ENCODE data around the gene ITGAE. TPM values are rescaled to one million over a fixed set of nuclear protein-coding genes. Genes with fewer than 3 reads are reported as not detected.

Gene ITGAE
- total RNA-seq, 1 donor from 2014 or later: 28.3 TPM

- no peaks in the 10 kb centered on the region for H3K27me3 Mint-ChIP-seq (ENCODE audit: low read depth)
- H3K4me3 Mint-ChIP-seq (ENCODE audit: unreplicated experiment): no peak overlapping the region
- H3K27ac Mint-ChIP-seq (ENCODE audit: unreplicated experiment): no peak overlapping the region
These were observed 1.6 kb downstream of the ITGAE start for GRCh38 chr17:3799181-3799945.

DNA sequence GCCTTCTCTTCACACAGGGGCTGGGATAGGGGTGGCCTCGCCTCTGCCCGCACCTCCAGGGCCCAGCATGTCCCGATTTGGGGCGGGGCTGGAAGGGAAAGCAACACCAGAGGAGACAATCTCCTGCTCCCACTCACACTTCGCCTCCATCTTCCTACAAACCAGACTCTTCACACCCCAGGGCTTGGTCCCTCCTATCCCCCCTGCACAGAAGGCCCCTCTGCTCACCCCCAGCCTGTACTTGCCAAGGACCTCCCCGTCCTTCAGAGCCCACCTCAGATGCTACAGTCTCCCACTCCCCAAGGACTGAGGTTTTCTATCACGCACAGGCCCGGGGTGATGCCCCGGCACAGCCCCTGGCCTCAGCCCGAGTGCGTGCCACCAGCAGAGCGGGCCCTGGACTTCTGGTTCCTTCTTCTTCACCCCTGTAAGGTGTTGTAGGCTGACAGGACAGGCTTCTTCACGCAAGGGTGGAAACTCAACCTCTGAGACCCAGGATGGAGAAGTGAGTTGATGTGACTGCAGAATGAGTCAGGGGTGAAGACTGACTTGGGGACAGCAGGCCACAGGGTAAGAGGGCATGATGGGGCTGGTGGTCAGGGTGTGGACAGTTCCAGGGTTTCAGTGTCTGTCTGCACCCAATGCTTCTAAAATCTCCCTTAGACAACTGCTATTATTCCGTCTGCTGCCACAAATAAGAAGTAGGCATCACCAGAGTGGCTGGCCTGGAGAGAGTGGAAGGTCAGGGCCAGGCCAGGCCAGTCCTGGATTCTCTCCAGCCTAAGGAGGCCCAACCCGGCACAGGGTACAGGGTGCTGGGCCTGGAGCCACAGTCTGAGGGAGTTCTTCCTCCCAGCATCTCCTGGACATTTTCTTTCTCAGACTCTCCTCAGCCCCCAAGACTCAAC is 2.5 kb downstream of the ITGAE start:
- H3K27ac Mint-ChIP-seq (ENCODE audit: unreplicated experiment): no peak overlapping the region
- no peaks in the 10 kb centered on the region for H3K36me3 Mint-ChIP-seq (ENCODE audit: low read depth)
- no peak overlapping the region for H3K4me3 Mint-ChIP-seq (ENCODE audit: unreplicated experiment)
- peaks cover 53% of the 10 kb centered on the region for H3K4me1 Mint-ChIP-seq (ENCODE audit: low read depth)
- no peaks in the 10 kb centered on the region for H3K9me3 Mint-ChIP-seq (ENCODE audit: low read depth)
- no peak for TF ChIP-seq CTCF (IDR thresholded peaks at IDR 0.05)
- H3K27me3 Mint-ChIP-seq (ENCODE audit: low read depth): no peaks in the 10 kb centered on the region
- no peak for DNase-seq (ENCODE audit: low spot score)

More at GRCh38 chr17:3799181-3799945, 1.6 kb downstream of the ITGAE start:
- no peaks in the 10 kb centered on the region for H3K36me3 Mint-ChIP-seq (ENCODE audit: low read depth)
- no peak for DNase-seq (ENCODE audit: low spot score)
- H3K4me1 Mint-ChIP-seq (ENCODE audit: low read depth): peaks cover 52% of the 10 kb centered on the region
- no peak for TF ChIP-seq CTCF (IDR thresholded peaks at IDR 0.05)
- H3K9me3 Mint-ChIP-seq (ENCODE audit: low read depth): no peaks in the 10 kb centered on the region

- Mint-ChIP-seq H3K9me3 (ENCODE audit: low read depth) (no peaks in the 10 kb centered on the region), H3K36me3 (ENCODE audit: low read depth) (no peaks in the 10 kb centered on the region), H3K4me1 (ENCODE audit: low read depth) (peaks cover 40% of the 10 kb centered on the region), H3K4me3 (ENCODE audit: unreplicated experiment) (no peak overlapping the region), H3K27me3 (ENCODE audit: low read depth) (no peaks in the 10 kb centered on the region), H3K27ac (ENCODE audit: unreplicated experiment) (peak overlapping the region; percentile 51)
- TF ChIP-seq CTCF (IDR thresholded peaks at IDR 0.05): no peak
- no peak for DNase-seq (ENCODE audit: low spot score)
These were observed 4.2 kb downstream of the ITGAE start for GRCh38 chr17:3796822-3797170.

- Mint-ChIP-seq H3K36me3 (ENCODE audit: low read depth) (no peaks in the 10 kb centered on the region), H3K27ac (ENCODE audit: unreplicated experiment) (peak overlapping the region; percentile 51), H3K4me1 (ENCODE audit: low read depth) (peaks cover 44% of the 10 kb centered on the region), H3K9me3 (ENCODE audit: low read depth) (no peaks in the 10 kb centered on the region), H3K4me3 (ENCODE audit: unreplicated experiment) (no peak overlapping the region), H3K27me3 (ENCODE audit: low read depth) (no peaks in the 10 kb centered on the region)
- no peak for TF ChIP-seq CTCF (IDR thresholded peaks at IDR 0.05)
- DNase-seq (ENCODE audit: low spot score): no peak
These were observed 4.7 kb downstream of the ITGAE start for GRCh38 chr17:3796110-3796821.
